Cardiac septum (tissue), 1 donor: ENCODE data around the gene WFDC6. TPM values are rescaled to one million over a fixed set of nuclear protein-coding genes. Genes with fewer than 3 reads are reported as not detected.

Source experiments
- DNase-seq: peaks from one replicate; pipeline ENCODE4 v3.0.0-alpha.2; 2020; ENCODE audit warnings: low spot score
- intact Hi-C: fragments of 100-400 bp; cut with DNase I; formaldehyde crosslinking; loops from one replicate; pipeline ENCODE4 v1.14.0; 2022
- total RNA-seq: library from RNA; stranded (reverse); fragmentation: NEBNext Ultra II Directional; extraction: Animal tissue kit (Norgen Biotek cat#: 25700); gene quantifications from one replicate; pipeline ENCODE4 v1.2.1, GENCODE V29; 2021
- donor health status: DM: no; HTN: no; CAD: no.

WFDC6 gene
- total RNA-seq, 1 donor from 2014 or later: not detected

- intact Hi-C loops: no loop called here
- no peak for DNase-seq
Measured at GRCh38 chr20:45527294-45527693, 12.0 kb downstream of the WFDC6 start.

DNA sequence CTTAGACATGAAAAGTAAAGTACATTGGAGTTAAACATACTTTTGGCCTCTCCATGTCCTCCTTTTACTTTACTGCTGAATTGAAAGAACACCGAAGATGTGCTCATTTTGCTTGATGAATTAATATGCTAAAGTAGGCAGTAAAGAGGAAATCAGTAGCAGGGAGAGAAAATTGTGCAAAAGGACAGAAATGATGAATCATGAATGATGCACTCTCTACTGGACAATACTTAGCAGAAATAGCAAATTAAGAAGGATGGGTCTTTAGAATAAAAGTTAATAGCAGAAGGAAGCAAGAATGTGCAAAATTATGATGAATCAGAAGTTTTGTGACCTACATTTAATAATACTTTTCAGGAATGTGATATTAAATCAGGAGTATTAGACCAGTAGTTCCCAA, 15.5 kb downstream of the WFDC6 start:
- intact Hi-C loops: no loop called here
- DNase-seq: no peak

DNA sequence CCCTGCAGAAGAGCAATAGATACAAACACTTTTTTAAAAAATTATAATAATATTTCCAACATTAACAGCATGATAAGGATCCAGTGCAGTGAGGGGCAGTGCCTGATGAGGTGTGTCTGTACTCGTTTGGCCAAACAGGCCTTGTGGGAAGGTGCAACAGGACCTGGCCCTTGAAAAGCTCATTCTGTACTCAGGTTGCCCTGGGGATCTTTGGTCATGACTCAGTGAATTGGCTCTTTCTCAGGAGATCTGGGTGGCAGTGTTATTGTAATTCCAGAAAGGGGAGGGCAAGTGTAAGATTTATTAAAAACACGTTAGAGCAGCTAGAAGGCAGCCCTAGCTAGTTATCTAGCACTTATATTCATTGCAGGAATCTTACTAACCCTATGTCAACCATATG, 21.0 kb downstream of the WFDC6 start:
- no peak for DNase-seq
- intact Hi-C loops: no loop called here

DNA sequence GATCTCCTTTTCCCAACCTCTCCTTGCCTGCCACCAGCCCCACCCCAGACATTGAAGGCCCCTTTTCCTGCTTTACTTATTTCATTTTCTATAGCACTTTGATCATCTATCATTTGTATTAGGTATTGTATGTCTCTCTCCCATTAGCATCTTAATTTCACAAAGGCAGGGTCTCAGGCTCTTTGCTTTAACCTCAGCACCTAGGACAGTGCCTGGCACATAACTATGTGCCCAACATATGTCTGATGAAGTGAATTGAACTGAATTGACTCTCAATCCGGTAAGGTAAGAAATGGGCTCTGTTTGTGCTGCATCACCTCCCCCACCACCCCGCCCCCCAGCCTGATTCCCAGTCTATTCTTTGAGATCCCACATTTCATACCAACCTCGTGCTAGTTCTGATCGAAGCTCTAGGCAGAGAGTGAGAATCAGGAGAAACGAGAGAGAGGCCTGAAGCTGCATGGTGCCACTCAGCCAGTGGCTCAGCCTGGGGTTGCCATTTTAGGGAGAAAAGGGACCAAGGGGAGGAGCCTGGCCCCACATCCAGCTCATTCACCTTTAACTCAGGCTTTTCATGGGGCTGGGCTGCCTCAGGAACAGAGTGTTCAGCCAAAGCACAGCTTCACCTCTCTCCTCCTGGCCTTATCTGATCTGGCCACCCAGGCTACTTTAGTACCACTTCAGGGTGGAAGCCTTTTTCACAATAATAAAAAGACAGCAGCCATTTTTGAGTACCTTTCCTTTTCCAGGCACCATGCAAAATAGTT, 24.0 kb downstream of the WFDC6 start, which contains the start of gene SPINT3:
TSS of gene SPINT3 (minus strand) at position 476 of the 767 bp plus-strand sequence. CDS start at position 462, 14 bp downstream.
- no peak for DNase-seq
- intact Hi-C loops: no loop called here

GRCh38 chr20:45510242-45510862, 28.9 kb downstream of the WFDC6 start:
- intact Hi-C loops: no loop called here
- DNase-seq: no peak

DNA sequence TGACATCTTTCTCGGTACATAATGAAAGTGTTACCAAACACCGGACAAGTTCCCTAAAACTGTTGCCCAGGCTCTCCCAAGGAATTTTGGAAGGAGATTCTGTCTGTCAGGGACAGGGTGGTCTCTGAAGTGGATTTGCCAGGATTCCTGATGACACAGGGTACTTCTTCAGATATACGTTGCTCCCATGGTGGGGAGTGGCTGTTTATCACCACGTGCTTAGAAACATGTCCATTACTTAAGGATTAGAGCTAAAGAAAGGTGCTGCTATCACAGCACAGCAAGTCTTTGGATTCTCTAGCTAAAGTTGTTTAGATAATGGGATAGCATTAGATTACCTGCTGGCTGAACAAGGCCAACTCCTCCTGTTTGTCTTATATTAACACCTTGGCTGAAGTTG, 30.2 kb downstream of the WFDC6 start:
- no peak for DNase-seq
- intact Hi-C loops: no loop called here

DNA sequence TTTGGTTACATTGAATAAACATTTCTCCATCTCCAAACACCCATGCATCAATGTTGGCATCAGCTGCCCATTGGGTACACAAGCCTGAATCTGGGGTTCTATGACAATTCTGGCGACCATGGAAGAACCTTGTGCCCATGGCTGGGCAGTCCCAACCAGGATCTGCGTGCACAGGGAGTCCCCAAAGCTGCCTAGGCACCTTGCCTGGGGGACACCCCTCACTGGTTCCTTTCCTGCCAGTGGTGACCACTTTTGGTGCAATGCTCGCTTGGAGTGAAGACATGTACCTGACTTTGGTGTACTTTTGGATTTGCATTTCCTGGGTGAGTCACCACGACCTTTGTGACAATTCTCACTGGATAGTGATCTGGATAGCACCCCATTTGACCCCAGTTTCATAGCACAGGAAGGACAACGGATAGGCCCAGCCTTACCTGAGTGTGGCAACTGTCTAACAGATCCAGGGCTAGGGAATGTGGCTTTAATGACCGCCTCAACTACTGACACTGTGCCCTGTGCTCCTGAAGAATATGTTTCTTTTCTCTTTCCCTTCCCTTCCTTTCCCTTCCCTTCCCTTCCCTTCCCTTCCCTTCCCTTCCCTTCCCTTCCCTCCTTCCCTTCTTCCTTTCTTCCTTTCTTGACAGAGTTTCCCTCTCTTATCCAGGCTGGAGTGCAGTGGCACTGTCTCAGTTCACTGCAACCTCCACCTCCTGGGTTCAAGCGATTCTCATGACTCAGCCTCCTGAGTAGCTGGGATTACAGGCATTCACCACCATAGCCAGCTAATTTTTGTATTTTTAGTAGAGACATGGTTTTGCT, 31.0 kb downstream of the WFDC6 start:
- no peak for DNase-seq
- intact Hi-C loops: no loop called here

GRCh38 chr20:45507011-45507820, 32.1 kb downstream of the WFDC6 start:
- no peak for DNase-seq
- intact Hi-C loops: no loop called here

DNA sequence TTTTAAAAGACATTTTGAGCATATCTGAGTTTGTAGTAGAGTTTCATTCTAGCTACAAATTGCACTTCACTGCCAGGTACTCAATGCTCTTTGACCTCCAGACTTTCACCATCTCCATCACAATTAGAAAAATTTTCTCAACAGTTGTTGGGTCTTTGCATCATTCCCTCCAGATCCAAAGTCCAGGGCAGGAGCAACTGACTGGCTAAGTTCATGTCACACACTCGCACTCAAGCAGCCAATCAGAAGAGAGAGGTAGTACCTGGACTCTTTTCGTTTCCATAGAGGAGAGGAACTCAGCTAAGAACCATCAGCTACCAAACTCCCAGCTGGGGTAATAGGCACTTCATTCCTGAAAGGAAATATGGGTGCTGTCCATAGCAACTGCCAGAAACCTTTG, 32.9 kb downstream of the WFDC6 start:
- intact Hi-C loops: no loop called here
- DNase-seq: no peak

GRCh38 chr20:45503403-45503802, 35.9 kb downstream of the WFDC6 start:
- intact Hi-C loops: no loop called here
- DNase-seq: no peak

GRCh38 chr20:45502561-45502960, 36.7 kb downstream of the WFDC6 start:
- no peak for DNase-seq
- intact Hi-C loops: no loop called here

DNA sequence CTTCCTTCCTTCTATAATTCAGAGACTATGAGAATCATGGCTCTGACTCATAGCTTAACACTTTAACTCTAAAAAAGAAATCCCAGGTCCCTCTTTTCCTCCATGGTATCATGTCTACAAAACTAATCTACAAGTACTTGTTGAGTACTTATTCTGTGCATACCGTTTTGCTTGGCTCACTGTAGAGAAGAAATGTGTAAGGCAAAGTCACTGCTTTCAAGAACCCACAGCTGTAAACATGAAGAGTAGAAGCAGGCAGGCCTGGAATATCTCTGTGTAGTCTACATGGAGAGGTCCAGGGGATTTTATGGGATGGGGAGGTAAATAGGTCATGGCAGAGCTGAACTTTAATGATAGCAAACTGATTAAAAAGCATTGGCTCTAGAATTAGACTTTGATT, 37.7 kb downstream of the WFDC6 start:
- no peak for DNase-seq
- intact Hi-C loops: no loop called here

DNA sequence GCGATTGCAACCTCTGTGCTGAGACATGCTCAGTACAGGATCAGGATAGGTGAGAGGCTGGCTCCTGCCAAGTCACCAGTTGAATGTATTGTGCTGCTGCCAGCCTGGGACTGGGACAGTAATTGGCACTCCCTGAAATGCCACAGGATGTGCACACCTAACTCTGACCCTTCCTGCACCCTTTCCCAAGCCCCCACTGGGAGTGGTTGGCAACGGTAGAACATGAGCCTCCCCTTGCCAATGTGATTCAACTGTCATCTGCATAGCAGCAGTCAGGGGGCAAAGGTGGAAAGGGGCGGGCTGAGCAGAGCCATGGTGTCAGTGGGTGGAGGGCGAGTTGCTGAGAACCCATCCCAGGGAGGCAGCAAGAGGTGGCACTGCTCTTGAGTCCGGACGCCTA, 39.3 kb downstream of the WFDC6 start:
- intact Hi-C loops: no loop called here
- DNase-seq: no peak

DNA sequence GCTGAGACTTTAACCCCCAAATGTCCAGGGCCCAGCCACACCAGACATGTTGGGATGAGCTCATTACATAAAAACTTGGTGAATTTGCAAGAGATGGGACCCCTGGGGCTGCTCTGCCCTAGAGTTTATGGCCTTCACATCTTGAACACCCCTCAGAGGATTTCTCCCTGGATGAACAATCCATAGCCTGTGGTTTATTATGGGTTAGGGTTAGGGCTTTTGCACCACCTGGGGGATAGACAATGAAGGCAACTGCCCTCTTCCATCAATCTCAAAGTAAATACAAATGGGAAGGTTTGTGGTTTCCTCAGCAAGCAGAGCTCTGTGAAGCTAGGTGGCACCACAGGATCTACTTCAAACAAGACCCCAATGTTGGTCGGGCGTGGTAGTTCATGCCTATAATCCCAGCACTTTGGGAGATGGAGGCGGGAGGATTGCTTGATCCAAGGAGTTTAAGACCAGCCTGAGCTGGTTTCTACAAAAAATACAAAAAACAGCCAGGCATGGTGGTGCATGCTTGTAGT, 41.2 kb downstream of the WFDC6 start:
- no peak for DNase-seq
- intact Hi-C loops: no loop called here

DNA sequence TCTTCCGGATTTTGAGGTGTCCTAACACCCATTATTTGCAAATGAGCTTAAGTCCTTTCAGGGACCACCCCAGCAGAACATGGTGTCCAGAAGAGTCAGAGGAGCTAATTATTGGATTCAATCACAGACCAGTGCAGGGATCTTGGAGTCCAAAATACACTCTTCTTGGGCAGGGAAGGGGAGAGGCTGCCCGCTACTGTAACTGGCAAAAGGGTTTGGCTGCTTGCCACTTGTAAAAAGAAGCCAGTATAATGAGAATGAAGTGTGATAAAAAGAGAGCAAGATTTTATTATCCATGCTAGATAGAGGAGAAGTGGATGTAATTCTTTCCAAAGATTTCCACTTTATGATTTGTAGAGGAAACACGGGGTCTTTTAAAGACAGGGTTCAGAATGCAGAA, 43.1 kb downstream of the WFDC6 start:
- intact Hi-C loops: no loop called here

DNA sequence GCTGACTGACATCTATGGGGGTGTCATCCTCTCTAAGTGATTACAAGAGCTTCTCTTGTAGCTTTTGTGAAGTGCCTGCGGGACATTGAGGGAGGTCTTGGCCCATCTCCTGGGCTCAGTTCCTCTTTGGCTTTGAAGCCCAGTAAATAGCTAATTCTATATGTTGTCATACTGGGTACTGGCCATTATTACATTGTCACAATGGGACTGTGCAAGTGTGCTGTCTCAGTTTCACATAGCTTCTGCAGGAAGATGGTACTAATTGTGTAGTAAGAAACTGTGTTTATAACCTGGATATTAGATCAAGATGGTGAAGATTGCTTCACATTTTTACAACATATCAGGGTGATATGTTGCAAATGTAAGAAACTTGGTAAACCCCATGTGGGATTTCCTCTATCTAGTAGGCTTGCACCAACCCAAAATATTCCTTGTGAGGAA, 43.8 kb downstream of the WFDC6 start:
- intact Hi-C loops: no loop called here
- no peak for DNase-seq

More for the DNA sequence above, 43.1 kb downstream of the WFDC6 start:
- no peak for DNase-seq

DNA sequence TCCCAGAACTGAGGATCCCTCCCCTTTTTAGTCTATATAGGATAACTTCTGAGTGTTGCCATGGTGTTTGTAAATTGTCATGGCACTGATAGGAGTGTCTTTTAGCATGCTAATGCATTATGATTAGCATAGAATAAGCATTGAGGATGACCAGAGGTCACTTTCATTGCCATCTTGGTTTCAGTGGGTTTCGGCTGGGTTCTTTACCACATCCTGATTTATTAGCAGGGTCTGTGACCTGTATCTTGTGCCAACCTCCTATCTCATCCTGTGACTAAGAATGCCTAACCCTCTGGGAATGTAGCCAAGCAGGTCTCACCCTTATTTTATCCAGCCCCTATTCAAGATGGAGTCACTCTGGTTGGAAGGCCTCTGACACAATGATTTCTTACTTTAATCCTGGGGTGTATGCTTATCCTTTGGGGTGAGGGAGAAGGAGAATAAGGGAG, 50.2 kb downstream of the WFDC6 start:
- intact Hi-C loops: no loop called here
- DNase-seq: no peak

GRCh38 chr20:45487231-45487635, 52.0 kb downstream of the WFDC6 start:
- DNase-seq: no peak
- intact Hi-C loops: no loop called here

- intact Hi-C loops: no loop called here
Measured at GRCh38 chr20:45485388-45485787, 53.9 kb downstream of the WFDC6 start.

More at GRCh38 chr20:45485388-45485787, 53.9 kb downstream of the WFDC6 start:
- DNase-seq: no peak
